OCI-LY7 (cell line): Measurements from ENCODE around the gene THAP7. TPM values are rescaled to one million over a fixed set of nuclear protein-coding genes. Genes with fewer than 3 reads are reported as not detected.

ENCODE experiments used
- BruUV-seq: library from RNA; stranded (reverse); fragments of 400-500 nt; replicated peaks from 2 replicates; lab custom pipeline; 2021; lab: Mats Ljungman, UMichigan
- CTCF ChIA-PET: fragments of 300-600 bp; sonication (Branson Sonifier 250); formaldehyde crosslinking; loops from one replicate; lab custom pipeline; 2022; ENCODE audit warnings: antibody characterized with exemption; ENCODE audit not compliant: unreplicated experiment; lab: Charles Lee
- POLR2A ChIA-PET: fragments of 300-600 bp; sonication (Branson Sonifier 250); formaldehyde crosslinking; loops from one replicate; lab custom pipeline; 2022; ENCODE audit warnings: antibody characterized with exemption; lab: Charles Lee
- DNase-seq: peaks from one replicate; pipeline ENCODE4 v3.0.0-alpha.2; 2015; ENCODE audit warnings: low spot score
- H2AFZ ChIP-seq: fragments of 200-600 bp; sonication (generic), shearing (Covaris generic); 2 replicates; pipeline ENCODE4 v1.6.1; 2014; ENCODE audit warnings: mild to moderate bottlenecking, antibody characterized with exemption, low read length, moderate library complexity
- H3K27ac ChIP-seq: fragments of 200-600 bp; sonication (generic); 2 replicates; pipeline ENCODE4 v1.5.1; 2014; ENCODE audit warnings: mixed run types, low read depth, mild to moderate bottlenecking, moderate library complexity, low read length, inconsistent platforms; ENCODE audit not compliant: poor library complexity, severe bottlenecking
- H3K36me3 ChIP-seq: fragments of 200-600 bp; sonication (generic); 2 replicates; pipeline ENCODE4 v1.6.1; 2014; ENCODE audit warnings: mild to moderate bottlenecking, antibody characterized with exemption, low read length, moderate library complexity, mixed read lengths; ENCODE audit not compliant: insufficient read depth
- H3K4me1 ChIP-seq: fragments of 200-600 bp; sonication (generic); 2 replicates; pipeline ENCODE4 v1.5.1; 2014; ENCODE audit warnings: mild to moderate bottlenecking, low read length; ENCODE audit not compliant: insufficient read depth, poor library complexity, severe bottlenecking
- H3K4me2 ChIP-seq: fragments of 200-600 bp; sonication (generic); 2 replicates; pipeline ENCODE4 v1.6.1; 2014; ENCODE audit warnings: mild to moderate bottlenecking, low read length
- H3K4me3 ChIP-seq: fragments of 200-600 bp; sonication (generic); 2 replicates; pipeline ENCODE4 v1.5.1; 2014; ENCODE audit warnings: mild to moderate bottlenecking, low read depth, low read length; ENCODE audit not compliant: poor library complexity, severe bottlenecking
- H3K79me2 ChIP-seq: fragments of 200-600 bp; sonication (generic); 2 replicates; pipeline ENCODE4 v1.6.1; 2016; ENCODE audit warnings: low read depth, mild to moderate bottlenecking, low read length, moderate library complexity, mixed read lengths; ENCODE audit not compliant: insufficient read depth
- H3K9me2 ChIP-seq: fragments of 200-600 bp; sonication (generic); 2 replicates; pipeline ENCODE4 v1.6.1; 2016; ENCODE audit warnings: mild to moderate bottlenecking, low read length, mixed read lengths; ENCODE audit not compliant: insufficient read depth
- H3K9me3 ChIP-seq: fragments of 200-600 bp; sonication (generic); 2 replicates; pipeline ENCODE4 v1.6.1; 2014; ENCODE audit warnings: mild to moderate bottlenecking, mixed run types, low read length, mixed read lengths
- H4K20me1 ChIP-seq: fragments of 200-600 bp; sonication (generic); 2 replicates; pipeline ENCODE4 v1.6.1; 2014; ENCODE audit warnings: mild to moderate bottlenecking, antibody characterized with exemption, low read length, moderate library complexity, mixed read lengths; ENCODE audit not compliant: insufficient read depth
- EZH2phosphoT487 ChIP-seq: fragments of 200-600 bp; sonication (generic); IDR thresholded peaks from 2 replicates; pipeline ENCODE4 v1.6.1; 2018; ENCODE audit warnings: low read depth, borderline replicate concordance, mild to moderate bottlenecking, mixed run types, antibody characterized with exemption, low read length, moderate library complexity, mixed read lengths
- intact Hi-C: fragments of 100-400 bp; cut with micrococcal nuclease; formaldehyde crosslinking; loops from one replicate; pipeline ENCODE4 v1.10.0; 2022; ENCODE audit not compliant: unreplicated experiment
- total RNA-seq, 2 experiments: library from RNA; depleted of rRNA in 1 of 2; stranded (reverse); fragments of >200 nt in 1 of 2; shearing (Covaris generic) in 1 of 2; gene quantifications; 2 replicates each; pipeline ENCODE4 v1.2.3, GENCODE V29; 2014 to 2022
- TF ChIP-seq, protein P1 (sequence below): fragments of 200-600 bp; sonication (generic); conservative IDR thresholded peaks from 2 replicates; pipeline ENCODE4 v1.5.1; 2014; ENCODE audit warnings: mild to moderate bottlenecking, antibody characterized with exemption, low read length, moderate library complexity, mixed read lengths

The THAP7 gene
- total RNA-seq, 2 experiments from 2014 or later = 36.3 to 73.0 TPM

DNA sequence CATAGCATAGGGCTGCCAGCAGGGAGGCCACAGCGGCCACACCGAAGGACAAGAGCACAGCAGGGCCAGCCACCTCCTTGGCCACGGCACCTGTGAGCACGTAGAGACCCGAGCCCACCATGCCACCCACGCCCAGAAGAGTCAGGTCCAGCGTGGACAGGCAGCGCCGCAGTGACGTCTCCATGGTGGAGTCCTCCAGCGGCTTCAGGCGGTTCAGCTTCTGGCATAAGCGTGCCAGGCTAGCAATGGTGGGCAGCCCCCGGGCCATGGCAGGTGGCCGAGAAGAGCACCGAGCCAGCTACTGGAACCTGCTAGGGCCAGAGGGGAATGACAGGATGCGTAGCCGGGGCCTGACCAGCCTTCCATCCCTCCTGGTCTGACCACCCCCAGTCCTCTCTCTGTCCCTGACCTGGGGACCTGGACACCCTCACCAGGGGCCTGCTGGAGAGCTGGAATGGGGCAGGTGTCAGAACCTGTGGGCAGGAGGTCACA, 29.7 kb upstream of the THAP7 start:
- POLR2A ChIA-PET = no interaction called here
- Histone ChIP-seq H3K4me3 (no peak overlapping the region), H3K4me1 (no peaks in the 10 kb centered on the region), H3K36me3 (no peaks in the 10 kb centered on the region), H3K4me2 (no peak overlapping the region), H3K79me2 (no peaks in the 10 kb centered on the region), H3K9me2 (no peaks in the 10 kb centered on the region), H3K27ac (no peak overlapping the region), H4K20me1 (no peaks in the 10 kb centered on the region), H2AFZ (no peak overlapping the region), H3K9me3 (no peaks in the 10 kb centered on the region)
- DNase-seq = no peak
- CTCF ChIA-PET = no interaction called here
- intact Hi-C loops = no loop called here
- BruUV-seq = no TSS peak
- TF ChIP-seq EZH2phosphoT487 = no peak
- TF ChIP-seq, protein P1, sequence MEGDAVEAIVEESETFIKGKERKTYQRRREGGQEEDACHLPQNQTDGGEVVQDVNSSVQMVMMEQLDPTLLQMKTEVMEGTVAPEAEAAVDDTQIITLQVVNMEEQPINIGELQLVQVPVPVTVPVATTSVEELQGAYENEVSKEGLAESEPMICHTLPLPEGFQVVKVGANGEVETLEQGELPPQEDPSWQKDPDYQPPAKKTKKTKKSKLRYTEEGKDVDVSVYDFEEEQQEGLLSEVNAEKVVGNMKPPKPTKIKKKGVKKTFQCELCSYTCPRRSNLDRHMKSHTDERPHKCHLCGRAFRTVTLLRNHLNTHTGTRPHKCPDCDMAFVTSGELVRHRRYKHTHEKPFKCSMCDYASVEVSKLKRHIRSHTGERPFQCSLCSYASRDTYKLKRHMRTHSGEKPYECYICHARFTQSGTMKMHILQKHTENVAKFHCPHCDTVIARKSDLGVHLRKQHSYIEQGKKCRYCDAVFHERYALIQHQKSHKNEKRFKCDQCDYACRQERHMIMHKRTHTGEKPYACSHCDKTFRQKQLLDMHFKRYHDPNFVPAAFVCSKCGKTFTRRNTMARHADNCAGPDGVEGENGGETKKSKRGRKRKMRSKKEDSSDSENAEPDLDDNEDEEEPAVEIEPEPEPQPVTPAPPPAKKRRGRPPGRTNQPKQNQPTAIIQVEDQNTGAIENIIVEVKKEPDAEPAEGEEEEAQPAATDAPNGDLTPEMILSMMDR = no peak

DNA sequence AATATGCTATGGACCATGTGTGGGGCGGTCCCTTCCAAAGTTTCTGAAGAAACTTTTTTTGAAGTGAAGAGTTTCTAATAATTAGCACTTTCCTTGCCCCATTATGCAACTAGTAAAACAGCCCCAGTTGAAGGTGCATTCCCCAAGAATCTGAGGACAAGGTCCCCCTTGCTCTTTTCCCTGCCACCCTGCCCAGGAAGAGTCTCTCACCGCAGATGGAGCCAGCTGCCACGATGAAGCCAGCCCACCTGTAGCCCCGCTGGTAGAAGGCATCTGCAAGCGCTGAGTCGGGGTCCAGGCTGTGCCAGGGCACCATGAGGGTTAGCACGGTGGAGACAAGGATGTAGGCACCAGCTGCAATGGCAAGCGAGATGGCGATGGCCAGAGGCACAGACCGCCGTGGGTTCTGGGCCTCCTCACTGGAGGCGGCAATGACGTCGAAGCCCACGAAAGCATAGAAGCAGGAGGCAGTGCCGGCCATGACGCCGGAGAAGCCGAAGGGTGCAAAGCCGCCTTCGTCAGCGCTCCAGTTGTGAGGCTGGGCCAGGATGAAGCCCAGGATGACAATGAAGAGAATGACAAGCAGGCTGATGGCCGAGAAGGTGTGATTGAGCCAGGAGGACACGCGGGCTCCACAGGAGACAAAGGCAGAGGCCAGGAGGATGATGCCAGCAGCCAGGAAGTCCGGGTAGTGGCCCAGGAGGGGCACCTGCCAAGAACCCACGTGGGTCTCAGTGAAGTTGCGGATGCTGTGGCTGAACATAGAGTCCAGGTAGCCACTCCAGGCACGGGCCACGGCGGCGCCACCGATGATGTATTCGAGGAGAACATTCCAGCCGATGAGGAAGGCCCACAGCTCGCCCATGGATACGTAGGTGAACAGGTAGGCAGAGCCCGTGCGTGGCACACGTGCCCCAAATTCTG, 29.0 kb upstream of the THAP7 start:
- Histone ChIP-seq H3K9me3 (no peaks in the 10 kb centered on the region), H2AFZ (no peak overlapping the region), H3K4me3 (no peak overlapping the region), H3K36me3 (no peaks in the 10 kb centered on the region), H3K9me2 (no peaks in the 10 kb centered on the region), H3K4me2 (no peak overlapping the region), H3K27ac (no peak overlapping the region), H3K4me1 (no peaks in the 10 kb centered on the region), H3K79me2 (no peaks in the 10 kb centered on the region), H4K20me1 (no peaks in the 10 kb centered on the region)
- CTCF ChIA-PET = no interaction called here
- POLR2A ChIA-PET = no interaction called here
- TF ChIP-seq, protein P1 = no peak
- TF ChIP-seq EZH2phosphoT487 = no peak
- DNase-seq = no peak
- intact Hi-C loops = no loop called here
- BruUV-seq = no TSS peak

DNA sequence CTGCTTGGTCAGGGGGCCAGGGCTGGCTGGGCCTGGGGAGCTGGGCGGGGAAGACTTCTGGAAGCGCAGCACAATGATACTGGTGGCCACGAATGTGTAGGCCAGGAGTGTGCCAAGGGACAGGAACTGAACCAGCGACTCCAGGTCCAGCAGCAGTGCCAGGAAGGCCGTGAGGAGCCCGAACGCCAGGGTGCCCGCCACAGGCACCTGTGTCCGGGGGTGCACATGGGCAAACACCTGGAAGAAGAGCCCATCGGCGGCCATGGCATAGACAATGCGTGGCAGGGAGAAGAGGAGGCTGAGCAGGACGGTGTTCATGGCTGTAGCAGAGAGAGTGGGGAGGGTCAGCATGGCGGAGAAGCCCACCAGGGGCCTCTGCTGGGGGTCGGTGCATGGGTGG, 28.1 kb upstream of the THAP7 start:
- intact Hi-C loops = no loop called here
- Histone ChIP-seq H3K27ac (no peak overlapping the region), H3K36me3 (no peaks in the 10 kb centered on the region), H3K4me2 (no peak overlapping the region), H3K9me2 (no peaks in the 10 kb centered on the region), H2AFZ (no peak overlapping the region), H3K79me2 (no peaks in the 10 kb centered on the region), H3K9me3 (no peaks in the 10 kb centered on the region), H3K4me1 (peaks cover 4% of the 10 kb centered on the region), H4K20me1 (no peaks in the 10 kb centered on the region), H3K4me3 (no peak overlapping the region)
- TF ChIP-seq, protein P1 = no peak
- TF ChIP-seq EZH2phosphoT487 = no peak
- CTCF ChIA-PET = no interaction called here
- no TSS peak for BruUV-seq
- POLR2A ChIA-PET = no interaction called here
- DNase-seq = no peak
